ENCODE data around the gene SYNGR1.

The SYNGR1 gene, protein sequence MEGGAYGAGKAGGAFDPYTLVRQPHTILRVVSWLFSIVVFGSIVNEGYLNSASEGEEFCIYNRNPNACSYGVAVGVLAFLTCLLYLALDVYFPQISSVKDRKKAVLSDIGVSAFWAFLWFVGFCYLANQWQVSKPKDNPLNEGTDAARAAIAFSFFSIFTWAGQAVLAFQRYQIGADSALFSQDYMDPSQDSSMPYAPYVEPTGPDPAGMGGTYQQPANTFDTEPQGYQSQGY

DNA sequence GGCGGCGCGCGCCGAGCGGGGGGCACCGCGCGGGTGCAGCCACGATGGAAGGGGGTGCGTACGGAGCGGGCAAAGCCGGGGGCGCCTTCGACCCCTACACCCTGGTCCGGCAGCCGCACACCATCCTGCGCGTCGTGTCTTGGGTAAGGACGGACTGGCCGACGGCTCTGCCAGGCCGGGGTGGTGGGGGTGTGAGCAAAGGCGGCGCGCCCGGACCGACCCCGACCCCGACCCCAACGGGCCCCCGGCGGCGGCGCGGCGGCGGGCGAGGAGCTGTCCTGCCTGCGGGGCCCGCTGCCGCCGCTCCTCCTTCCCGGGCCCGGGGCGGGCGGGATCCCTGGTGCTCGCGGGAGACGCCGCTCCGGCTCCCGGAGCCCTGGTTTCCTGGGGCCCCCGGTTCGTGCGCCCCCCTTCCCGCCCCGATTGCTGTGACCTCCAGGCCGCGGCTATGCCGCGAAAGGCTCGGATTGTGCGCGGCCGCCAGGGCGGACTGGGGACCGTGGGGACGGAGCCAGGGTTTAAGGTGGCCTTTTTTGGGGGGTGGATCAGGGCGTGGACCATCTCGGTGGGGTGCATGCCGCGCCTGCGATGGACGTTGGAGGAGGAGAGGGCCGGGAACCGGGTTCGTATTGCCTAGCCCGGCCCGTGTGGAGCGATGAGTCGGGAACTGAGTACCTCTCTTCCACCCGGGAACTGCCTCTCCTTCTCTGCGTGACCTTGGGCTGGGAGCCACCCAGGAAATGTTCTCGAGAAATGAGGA lies at the start of gene SYNGR1:
SYNGR1 (plus strand) TSS at position 25 of the 760 bp plus-strand sequence; CDS start at position 45, 20 bp downstream.
- peak; percentile 70 for DNase-seq (ENCODE audit: low spot score)

DNA sequence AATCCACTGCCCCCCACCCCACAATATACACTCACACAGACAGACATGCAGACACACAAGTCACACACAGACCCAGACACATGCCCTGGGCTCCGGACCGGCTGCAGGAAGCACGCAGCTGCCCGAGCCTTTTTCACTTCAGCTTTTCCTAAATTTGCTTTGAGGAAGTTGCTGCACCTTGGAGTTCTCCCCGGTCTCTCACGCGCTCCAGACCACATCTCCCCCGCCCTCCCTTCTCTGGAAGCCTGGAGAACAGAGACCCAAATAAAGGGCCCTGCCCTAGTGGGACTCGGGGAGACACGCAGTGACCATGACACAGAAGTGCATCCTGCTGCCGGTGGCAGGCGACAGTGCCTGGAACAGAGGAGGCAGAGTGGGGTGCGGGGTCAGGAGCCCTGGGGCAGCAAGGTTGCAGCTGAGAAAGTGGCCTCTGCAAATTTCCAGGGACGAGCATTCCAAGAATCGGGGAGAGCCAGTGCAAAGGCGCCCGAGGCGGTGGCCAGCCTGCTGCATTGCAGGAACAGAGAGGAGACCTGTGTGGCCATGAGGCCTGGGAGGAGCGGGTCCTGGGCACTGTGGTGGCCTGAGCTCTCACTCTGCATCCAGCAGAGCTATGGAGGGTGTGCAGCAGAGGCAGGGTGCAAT lies 49.5 kb upstream of the SYNGR1 start:
- no peak for DNase-seq (ENCODE audit: low spot score)

DNA sequence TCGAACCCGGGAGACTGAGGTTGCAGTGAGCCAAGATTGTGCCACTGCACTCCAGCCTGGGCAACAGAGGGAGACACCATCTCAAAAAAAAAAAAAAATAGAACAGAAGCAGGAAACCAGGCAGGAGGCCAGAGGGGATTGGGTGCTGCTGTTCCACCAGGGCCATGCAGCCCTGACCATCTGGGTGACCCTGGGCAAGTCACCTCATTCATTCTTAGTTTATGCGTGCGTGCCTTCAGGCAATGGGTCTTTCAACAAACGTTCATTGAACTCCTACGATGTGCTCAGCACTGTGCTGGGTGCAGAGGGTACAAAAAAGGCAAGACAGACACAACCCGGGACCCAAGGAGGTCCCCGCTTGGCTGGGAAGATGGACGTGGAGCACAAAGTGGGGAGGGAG lies 48.7 kb upstream of the SYNGR1 start:
- DNase-seq (ENCODE audit: low spot score) = no peak

DNA sequence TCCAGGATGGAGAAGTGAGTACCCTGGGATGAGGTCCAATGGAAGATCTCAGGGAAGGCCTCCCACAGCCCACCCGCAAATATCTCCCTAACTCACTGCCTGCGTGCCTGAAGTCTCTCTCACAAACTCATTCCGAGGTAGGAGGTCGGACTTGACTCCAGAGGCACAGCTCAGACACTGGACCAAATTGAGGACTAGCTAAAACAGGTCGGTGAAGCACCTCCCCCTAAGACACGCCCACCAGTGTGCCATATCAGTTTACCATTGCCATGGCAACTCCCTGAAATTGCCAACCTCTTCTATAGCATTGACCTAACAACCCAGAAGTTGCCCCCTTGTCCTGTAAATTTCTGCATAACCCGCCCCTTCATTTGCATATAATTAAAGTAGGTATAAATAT lies 47.9 kb upstream of the SYNGR1 start:
- DNase-seq (ENCODE audit: low spot score) = no peak

DNA sequence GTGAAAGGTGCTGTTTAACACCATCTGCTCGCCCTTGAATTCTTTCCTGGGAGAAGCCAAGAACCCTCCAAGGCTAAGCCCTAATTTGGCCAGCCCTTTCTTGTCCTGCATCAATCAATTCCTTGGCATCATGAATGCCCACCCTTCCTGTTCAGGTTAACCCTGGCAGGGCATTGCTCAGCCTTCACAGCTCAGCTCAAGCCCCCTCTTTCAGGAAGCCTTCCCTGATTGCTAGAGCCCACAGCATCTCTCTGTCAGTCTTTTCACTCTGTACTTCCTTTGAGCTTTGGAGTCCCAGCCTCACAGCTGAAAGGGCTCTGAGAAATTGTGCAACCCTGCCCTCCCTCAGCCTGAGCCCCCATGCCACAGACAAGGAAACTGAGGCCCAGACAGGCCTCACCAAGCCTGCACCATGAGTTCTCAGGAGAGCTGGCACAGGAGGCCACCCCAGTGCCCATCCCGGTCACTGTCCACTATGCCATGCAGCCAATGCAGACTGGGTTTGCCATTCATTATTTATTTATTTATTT lies 47.3 kb upstream of the SYNGR1 start:
- no peak for DNase-seq (ENCODE audit: low spot score)

DNA sequence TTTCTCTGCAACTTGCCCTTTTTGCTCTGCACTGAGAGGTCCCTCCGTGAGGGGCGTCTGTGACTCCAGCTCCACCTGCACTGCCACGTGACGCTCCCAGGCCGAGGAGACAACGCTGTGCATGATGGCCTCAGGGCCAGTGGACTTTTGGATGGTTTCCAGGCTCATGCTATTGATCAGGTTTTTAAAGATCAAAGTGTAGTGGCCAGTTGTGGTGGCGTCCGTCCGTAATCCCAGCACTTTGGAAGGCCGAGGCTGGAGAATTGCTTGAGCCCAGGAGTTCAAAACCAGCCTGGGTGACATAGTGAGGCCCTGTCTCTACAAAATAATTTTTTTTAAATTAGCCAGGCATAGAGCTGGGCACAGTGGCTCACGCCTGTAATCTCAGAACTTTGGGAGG lies 46.4 kb upstream of the SYNGR1 start:
- DNase-seq (ENCODE audit: low spot score) = no peak

DNA sequence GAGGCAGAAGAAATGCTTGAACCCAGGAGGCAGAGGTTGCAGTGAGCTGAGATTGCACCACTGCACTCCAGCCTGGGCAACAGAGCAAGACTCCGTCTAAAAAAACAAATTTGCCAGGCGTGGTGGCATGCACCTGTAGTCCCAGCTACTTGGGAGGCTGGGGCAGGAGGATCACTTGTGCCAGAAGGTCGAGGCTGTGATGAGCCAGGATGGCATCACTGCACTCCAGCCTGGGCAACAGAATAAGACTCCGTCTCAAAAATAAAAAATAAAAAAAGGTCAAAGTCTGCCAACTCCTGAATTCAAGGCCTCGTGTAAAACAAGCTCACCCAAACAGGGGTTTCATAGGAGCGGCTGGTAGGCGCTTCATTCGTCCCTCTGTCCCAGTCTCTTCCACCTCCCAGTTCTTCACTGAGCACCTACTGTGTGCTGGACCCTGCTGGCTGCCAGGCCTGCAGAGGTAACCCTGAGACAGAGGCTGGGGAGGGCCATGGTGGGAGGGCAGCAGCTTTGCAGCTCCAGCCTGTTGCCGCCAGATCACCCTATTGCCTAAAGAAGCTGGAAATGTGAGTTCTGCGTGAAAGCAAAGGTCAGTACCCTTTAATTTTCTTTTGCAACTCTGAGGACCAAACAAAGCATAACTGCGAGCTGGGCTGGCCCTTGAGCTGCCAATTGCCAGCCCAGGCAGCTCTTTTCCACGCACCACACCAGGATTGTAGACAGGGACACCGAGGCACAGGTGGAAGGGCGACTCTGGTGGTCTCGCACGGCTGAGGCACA lies 45.7 kb upstream of the SYNGR1 start:
- DNase-seq (ENCODE audit: low spot score) = no peak

DNA sequence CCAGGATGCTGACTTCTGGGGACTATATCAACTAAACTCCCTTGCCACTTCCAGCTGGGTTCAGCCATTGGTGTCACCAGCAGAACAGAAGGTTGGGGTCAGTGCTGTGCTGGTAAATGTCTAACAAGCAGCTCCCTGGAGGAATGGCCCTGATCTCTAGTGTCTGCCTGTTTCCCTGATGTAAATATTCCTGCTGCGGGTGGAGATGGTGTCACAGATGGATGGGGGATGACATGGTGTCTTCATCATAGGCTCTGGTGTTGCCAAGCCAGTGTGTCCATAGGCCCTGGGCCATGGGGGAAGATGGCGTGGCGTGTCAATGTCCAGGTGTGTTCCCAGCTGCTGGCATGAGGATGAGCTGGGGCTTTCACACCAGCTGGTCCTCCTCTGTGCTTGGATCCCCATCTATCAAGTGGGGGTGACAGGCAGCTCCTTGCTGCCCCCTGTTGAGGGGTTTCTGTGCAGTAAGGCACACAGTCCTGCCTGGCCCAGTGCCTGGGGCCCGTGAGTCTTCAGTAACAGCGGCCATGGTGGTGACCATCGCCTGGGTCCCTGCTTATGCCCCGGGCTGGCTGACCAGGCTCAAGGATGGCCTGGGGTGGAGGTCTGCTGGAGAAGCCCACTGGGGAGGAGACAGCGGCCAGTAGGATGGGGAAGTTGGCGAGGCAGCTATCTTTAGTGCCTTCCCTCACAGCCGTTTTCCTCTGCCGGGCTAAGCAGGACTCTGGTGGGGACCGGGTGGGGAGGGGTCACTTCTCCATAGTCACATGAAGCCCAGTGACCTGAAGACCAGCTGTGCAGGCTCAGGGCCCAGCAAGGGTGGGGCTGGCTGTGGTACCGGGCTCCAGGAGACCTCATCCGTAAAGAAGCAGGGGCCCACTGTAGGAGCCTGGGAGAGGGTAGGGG lies 43.1 kb upstream of the SYNGR1 start:
- no peak for DNase-seq (ENCODE audit: low spot score)

DNA sequence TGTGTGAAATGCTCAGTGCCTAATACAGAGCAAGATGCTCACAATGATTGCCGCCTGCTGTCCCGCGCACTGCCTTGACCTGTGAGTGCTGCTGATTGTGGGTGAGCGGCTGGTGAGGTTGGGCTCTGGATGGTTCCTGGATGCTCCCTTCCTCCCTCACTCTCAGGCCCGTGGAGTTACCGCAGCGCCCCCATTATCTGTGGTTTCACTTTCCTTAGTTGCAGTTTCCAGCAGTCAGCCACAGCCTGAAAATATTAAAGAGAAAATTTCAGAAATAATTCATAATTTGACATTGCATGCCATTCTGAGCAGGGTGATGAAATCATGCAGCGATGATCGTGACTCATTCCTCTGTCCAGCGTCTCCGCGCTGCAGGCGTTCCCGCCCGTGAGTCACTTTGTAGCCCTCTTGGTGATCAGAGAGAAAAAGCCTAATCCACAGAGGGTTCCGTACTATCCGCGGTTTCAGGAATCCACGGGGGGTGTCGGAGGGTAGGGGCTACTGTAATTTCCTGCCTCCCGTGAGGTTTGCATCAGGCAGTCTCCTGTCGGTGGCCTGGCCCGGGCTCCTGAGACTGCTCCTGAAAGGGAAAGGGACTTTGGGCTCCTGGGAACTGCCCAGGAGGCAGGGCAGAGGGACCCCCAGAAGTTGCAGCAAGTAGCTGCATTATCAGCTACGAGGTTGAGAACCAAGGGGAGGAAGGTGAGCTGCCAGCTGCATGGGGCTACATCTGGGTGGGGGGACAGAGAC lies 41.0 kb upstream of the SYNGR1 start:
- peak; percentile 84 for DNase-seq (ENCODE audit: low spot score)

DNA sequence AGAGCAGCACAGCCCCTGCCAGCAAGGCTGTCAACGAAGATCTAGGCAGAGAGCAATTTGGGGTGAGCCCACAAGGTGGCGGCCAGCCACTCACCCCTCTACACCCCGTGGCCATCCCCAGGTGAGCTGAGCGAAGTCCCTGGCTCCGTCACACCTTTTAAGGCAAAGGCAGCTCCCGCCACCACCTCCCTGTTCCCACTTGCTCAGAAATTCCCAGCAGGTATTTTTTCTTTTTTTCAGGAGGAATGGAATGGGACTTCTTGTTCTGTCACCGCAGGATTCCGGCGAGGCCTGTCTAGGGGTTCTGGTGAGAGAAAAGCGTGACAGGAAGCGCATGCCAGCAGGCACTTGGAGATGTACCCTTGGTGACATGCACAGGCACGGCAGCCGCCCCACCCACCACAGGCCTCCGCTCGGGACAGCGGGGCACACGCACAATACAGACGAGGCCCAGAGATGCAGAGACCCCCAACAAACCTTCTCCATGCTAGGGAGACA lies 40.4 kb upstream of the SYNGR1 start:
- no peak for DNase-seq (ENCODE audit: low spot score)

DNA sequence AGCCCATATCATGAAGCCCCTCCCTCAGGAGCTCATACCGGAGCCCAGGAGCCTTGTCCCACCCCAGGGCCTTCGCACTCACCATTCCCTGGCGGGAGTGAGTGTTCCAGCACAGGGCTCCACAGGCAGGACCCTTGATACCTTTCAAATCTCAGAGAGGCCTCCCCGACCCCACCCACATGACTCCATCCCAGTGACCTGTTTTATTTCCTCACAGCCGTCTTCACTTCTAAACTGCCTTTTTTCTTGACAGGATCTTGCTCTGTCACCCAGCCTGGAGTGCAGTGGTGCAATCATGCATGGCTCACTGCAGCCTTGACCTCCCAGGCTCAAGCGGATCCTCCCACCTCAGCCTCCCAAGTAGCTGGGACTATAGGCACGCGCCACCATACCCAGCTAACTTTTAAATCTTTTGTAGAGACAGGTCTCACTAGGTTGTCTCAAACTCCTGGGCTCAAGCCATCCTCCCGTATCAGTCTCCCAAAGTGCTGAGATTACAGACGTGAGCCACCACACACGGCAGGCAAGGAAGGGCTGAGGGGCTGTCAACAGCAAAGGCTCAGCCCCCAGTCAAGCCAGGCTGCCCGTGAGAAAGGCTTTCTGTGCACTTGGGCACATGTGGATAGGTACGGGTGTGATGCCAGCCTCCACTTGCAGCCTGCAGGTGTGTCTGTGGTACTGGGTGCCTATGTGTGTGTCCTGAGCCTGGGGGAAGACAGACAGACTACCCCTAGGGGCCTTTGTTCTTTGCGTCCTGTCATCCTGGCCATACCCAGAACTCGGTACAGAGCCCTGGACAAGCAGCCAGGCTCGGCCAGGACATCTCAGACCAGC lies 39.7 kb upstream of the SYNGR1 start:
- DNase-seq (ENCODE audit: low spot score) = no peak

DNA sequence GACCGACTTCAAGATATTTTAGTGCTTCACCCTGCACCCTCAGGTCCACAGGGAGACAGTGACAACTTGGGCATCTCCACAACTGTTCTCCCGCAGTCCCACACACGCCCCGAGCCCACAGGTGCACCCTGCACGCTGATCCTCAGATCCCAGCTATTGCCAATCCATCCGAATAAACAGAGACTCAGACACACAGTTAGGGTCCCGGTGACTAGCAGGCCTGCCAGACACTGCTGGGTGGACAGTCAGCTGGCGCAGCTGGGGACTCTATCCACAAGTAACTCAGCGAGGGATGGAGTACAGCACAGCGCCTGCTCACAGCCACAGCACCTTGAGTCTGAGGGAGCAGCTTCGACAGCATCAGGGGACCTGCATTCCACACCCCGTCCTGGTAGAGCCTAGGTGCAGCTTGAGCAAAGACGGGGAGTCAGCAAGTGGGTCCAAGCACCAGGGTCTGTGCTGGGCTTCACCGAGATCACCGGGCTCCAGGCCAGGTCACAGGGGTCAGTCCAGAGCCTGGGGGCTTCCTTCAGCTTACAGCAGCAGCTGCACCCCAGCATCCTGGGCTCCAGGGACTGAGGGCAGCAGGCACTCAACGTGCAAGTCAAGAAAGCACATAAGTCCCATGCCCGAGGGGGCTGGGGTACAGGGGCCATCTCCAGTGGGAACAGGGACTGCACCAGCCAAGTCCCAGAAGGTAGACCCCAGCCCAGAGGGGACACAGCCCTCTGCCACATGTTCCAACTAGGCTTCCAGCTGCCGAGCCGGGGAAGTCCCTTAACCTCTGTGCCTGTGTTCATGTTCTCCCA lies 38.0 kb upstream of the SYNGR1 start:
- DNase-seq (ENCODE audit: low spot score) = no peak

DNA sequence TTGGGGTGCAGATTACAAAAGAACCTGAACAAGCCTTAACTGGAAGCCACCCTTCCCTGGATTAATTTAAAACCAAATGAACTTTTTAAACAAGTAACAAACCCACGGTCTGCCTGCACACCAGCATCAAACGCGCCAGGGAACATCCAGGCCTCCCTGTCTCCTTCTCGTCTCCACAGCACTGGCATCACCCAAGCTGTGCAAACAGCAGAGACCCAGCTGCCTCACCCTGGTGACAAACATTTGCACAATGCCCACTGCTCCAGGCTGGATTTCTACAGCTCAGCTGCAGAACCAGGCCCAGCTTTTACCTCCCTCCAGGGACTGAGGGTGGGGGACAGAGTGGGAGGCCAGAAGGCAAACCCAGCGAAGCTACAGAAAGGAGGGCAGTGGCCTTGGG lies 37.4 kb upstream of the SYNGR1 start:
- no peak for DNase-seq (ENCODE audit: low spot score)

DNA sequence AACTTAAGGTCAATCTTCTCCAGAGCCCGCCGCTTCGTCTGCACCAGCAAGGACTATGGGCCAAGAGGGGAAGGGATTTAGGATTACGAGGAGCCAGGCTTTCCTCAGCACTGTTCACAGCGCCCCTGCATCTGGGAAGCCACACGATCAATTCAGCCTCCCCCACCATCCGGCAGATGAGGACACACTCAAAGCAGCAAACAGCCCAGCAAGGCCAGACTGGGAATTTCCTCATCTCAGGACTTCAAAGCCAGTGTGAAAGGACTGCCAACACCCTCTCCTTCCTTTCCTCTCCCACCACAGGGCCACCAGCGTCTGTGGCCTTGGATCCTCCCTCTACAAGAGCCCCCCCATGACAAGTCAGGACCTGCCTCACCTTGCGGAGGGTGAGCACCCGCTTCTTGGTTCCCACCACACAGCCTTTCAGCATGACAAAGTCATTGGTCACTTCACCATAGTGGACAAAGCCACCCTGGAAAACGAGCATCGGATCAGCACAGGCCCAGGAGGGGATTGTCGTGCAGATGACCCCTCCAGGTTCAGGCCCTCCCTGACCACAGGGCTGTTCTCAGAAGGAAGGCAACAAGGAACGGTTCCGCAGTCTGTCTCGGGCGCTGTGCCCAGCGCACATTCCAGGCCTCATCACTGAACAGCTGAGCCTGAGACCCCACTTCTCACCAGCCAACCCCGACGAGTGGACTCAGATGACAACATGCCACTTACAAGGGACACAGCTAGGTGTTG lies 36.4 kb upstream of the SYNGR1 start:
- no peak for DNase-seq (ENCODE audit: low spot score)

DNA sequence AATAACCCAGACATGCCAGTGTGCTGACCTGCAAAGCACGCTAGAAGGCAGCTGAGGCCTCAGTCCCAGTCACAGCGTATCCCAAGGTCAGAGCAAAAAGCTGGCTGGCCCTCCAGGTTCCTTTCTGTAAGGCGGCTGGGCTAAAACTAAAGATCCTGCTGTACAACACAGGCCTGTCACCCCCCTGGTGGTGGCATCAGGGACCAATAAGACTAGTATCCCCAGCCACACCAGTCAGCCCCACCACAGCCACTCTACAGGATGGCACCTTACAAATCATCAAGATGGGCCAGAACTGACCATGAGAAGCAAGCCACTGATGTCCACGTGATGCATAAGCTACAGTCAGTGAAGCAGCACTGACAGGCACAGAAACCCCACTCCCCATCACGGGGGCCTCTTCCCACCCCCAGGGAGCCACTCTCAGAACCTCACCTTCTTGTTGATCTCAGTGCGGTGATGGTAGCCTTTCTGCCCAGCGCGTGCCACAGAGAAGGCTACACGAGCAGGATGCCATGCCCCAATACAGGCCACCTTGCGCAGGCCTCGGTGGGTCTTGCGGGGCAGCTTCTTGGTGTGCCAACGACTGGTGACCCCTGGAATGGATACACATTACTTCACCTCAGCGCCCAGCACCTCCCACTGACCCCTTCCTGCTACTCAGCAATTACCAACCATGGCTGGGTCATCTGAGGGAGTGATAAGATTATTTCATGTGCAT lies 35.4 kb upstream of the SYNGR1 start:
- no peak for DNase-seq (ENCODE audit: low spot score)

DNA sequence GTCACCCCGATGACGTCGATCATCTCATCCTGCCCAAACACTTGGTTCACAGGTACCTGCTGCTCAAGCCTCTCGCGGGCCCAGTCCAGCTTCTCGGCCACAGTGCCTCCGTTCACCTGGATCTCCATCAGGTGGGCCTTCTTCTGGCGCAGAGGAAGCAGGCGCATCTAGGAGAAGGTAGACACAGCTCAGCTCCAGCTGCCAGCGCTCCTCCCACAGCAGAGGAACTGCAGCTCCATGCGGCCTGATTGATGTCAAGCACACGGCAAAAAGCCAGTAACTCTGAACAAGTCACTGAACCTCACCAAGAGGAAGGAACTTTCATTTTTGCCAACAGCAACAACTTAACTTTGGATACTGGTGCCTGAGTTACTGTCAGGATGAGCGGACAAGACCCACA lies 34.4 kb upstream of the SYNGR1 start:
- DNase-seq (ENCODE audit: low spot score) = no peak

DNA sequence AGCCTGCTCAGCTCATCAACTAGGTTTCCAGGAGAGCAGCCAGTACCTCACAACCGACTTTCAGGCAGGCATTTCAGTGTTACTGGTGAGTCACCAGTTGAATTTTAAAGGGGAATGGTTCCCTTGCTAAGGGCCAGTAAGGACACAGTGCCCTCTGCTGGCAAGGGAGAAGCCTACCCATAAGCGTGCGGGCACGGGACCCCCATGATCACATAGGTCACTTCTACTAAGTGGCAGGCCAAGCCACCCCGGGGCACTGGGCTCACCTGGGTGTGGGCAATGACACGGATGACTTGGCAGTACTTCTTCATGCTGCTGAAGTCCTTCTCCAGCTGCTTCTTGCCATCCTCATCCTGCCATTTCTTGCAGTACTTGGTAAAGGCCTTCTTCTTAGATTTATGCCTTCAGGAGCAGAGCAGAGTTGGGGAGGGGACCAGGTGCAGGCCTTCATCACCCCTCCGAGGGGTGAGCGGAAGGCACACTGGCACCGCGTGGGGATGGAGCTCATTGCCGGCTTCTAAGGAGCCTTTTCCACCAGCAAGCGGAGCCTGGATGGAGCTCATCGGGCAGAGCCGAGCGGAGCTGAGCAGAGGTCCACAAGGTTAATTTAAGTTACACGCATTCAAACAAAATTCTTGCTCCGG lies 33.2 kb upstream of the SYNGR1 start:
- DNase-seq (ENCODE audit: low spot score) = peak; percentile 79

Data from AG08396 (cell line).